GM19328 (cell line): ENCODE results near the gene SHROOM1.

Experiments
- ATAC-seq: cut with Tn5 transposase; IDR thresholded peaks from one replicate; pipeline ENCODE4 v1.9.1; 2021; ENCODE audit warnings: mild to moderate bottlenecking, moderate library complexity; ENCODE audit not compliant: unreplicated experiment

The SHROOM1 gene

DNA sequence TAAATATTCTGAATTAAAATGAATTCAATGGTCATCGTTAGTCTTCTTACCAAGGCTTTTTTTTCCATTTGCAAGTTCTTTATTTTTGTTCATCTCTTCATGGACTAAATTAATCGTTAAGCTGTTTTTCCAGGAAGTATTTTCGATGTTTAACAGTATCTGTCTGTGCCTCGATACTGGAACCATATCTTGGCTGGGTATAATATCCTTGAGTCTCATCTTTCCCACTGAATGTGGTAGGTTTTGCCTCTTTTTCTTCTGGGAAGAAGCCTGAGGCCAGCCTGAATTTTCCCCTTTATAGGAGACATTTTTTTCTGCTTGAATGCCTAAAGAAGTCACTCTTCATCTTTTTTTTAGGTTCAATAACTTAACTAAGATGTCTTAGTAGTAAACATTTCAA is 49.4 kb downstream of the SHROOM1 start:
- ATAC-seq = no peak

DNA sequence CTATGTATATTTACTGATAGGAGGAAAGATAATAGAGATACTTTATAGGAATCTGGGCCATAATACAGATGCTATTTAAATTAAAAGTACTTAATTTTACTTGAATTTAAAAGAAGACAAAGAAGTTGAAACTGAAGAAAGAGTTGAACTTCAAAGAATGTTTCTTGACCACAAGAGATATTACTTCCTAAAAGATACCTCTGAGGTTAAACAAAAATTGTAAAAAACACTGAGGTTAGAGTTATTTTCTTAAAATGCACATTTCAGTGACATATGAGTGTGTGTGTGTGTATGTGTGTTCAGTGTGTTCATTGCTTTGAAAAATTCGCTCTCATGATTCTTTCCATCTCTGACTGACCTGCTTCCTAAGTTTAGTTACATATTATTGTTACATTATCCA is 49.9 kb downstream of the SHROOM1 start:
- no peak for ATAC-seq

DNA sequence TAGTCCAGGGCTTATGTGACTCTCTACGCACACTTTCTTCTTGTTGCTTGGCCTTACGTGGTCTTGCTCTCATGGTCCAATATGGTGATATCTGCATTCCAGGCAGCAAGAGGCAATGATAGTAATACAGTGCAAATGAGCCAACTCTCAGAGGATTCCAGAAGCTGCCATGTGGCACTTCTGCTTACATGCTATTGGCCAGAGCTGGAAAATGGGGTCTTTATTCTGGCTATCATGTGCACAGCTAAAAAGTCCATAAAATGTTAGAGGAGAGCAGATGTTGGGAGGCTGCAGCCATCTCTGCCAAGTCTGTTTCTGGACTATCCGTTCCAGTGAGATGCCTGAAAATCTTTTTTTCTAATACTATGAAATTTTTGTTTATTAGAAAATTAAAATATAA is 50.5 kb downstream of the SHROOM1 start:
- ATAC-seq = no peak

DNA sequence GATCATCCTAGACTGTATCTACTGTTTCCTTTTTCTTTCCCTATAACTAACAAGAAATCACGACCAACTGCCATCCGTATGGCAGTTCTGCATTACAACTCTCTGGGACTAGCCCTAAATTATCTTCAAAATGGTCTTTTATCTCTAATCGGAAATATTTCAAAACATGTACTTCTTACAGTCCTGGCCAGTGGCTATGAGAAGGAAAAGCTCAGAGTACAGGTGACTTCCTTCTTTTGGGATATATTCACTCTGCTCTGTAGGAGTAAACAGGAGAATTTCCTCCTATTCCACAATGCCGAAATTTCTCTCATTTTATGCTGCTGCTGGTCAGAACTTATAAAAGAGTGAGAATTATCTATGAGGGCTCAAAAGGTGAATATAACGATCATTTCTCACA is 51.6 kb downstream of the SHROOM1 start:
- ATAC-seq = no peak

DNA sequence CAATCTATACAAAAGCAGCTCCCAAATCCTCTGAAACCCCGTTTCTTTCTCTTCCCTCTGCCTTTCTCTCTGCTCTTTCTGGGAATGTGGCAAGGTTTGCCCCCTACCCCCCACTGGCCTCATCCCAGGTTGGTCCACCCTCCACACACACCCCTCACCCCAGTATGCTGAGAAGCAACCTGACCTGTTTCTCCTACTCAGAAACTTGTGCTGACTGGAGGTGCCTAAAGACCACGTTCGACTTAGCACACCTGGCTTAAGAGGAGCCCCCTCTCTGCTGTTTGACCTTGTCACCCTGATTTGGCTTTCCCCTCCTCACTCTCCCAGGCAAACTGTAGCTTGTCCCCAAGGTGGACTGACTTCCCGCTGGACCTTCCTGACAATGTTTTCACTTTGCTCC is 52.3 kb downstream of the SHROOM1 start:
- ATAC-seq = no peak

DNA sequence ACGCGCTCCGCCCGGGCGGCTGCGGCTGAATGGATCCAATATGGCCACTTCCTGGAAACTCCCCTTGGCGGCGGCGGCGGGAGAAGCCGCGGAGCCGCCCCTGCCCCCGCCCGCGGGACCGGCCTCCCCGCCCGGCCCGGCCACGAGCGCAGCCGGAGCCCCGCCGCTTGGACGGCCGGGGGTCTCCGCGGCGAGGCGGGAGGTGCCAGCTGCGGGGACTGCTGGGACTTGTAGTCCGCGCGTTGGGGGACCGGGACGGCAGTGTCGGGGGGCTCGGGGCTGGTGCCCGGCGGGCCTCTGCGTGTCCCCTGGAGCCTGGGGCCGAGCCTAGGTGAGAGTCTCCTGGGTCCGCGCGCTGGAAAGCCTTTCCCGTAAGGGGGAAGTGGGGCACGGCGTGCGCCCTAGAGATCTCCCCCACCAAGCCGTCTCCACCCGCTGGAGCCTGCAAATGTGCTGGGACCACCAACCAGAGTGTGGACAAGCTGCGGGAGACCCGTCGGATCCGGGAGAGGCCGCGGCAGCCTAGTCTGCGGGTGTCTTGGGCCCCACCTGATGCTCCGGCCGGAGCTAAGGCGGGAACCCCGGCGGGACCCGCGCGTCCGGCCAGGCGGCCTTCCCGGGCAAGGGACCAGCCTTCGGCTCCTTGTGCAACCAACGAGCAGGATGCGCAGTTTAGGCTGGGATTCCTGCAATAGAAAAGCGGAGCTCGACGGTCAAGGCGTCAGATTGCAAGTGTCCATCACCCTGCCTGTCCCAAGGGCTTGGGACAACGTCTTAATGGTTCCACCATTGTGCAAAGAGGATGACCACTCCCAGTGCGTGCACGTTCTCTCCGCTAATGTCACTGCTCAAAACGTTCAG is 53.0 kb downstream of the SHROOM1 start, which contains the start of gene SEPTIN8:
Gene SEPTIN8, minus strand, starts transcription at position 31 of the 861 bp plus-strand sequence. CDS start 102 bp downstream, outside the sequence.
- ATAC-seq = no peak

DNA sequence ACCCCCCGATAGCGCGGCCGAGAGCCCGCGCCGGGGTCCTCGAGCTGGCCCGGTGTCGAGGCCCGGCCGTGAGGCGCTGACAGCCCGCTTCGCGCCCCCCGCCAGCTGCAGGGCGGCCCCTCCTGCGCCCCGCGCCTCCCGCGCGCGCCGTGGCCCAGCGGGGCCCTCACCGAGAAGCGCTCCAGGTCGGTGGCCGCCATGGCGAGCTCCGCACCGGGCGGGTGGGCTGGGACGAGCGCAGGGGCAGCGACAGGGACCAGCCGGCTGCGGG is 53.6 kb downstream of the SHROOM1 start:
- ATAC-seq = no peak

DNA sequence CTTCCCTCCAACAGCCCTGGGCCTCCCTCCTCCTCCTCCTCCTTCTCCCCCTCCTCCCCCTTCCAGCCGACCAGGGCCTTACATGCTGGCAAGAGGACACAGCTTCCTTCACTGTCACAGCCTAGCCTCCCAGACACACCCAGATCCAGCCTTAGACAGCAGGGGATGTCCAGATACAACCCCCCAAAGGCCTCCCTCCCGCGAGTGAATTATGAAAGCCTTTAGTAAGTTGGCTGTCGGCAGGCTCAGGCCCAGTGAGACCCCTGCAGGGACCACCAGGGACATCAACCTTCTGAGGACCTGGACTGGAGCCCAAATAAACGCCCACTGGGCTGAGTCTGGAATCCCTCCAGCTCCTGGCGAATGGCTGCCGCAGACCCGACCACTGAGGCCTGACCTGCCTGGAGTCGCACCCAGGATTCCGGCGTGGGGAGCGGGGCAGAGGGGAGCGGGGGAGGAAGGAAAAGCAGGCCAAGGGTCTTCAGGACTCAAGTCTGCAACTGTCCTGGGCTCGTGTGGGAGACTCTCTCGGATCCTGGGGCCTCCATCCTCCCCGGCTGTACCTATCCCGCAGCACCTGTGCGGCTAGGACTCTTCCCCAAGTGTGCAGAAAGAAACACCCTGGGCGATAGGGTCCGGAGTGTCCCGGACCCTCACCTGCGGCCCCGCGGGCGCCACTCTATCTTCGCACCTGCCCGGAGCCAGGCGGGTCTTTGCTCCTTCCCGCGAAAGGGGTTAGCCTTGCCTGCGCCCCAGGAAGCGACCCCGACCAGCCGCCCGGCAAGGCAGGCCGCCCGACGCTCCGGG is 54.1 kb downstream of the SHROOM1 start:
- ATAC-seq = no peak

DNA sequence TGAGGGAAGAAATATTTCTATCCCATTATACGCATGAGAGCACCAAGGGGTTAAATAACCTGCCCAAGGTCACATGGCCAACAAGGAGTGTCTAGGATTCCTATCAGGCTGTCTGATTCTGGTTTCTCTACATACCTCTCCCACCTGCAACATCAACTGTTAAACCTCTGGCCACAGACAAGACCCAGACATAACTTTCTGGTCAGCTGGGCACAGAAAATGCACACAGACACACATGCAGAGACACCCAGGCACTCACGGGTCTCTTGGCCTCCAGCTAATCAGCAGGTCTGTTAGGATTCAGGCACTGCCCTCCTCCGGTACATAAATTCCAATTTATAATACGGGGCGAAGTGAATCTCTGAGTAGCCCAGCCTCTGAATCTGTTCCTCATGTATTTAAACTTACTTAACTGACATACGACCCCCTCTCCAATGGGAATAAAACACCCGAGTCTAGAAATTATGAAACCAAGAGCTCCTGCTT is 54.9 kb downstream of the SHROOM1 start:
- ATAC-seq = no peak

DNA sequence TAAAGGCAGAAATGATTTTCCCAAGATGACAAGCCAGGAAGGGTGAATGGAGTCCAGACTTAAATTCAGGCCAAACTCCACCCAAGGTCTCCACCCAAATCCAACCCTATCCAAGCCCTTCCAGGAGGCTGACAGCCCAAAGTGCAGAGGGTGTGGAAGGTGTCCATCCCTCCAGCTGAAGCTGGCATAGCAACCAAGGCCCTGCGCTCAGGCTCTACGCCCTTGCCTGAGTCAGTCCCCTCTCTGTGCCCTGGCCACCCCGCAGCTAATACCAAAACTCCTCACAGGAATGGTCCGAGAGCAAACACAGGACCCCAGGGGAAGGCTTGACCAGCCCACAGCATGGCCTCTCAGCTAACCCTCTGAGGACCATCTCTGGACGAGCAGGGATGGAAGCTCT is 55.6 kb downstream of the SHROOM1 start:
- ATAC-seq = no peak

DNA sequence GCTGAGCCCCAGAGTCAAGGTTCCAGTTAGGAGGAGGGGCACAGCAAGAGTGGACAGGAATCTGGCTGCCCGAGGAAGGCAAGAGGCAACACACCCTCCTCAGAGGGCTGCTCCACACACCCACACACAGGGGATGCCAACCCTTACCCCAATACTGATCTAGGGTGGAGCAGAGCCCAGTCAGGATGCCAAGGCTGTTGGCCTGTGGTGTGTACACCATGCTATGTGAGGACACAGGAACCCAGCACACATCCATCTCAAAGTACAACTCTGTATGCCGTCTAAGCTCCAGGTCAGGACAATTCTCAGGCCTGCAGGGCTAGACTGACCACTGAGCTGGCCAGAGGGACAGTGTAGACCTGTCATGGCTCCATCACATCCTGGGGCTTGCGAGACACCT is 56.0 kb downstream of the SHROOM1 start:
- no peak for ATAC-seq

DNA sequence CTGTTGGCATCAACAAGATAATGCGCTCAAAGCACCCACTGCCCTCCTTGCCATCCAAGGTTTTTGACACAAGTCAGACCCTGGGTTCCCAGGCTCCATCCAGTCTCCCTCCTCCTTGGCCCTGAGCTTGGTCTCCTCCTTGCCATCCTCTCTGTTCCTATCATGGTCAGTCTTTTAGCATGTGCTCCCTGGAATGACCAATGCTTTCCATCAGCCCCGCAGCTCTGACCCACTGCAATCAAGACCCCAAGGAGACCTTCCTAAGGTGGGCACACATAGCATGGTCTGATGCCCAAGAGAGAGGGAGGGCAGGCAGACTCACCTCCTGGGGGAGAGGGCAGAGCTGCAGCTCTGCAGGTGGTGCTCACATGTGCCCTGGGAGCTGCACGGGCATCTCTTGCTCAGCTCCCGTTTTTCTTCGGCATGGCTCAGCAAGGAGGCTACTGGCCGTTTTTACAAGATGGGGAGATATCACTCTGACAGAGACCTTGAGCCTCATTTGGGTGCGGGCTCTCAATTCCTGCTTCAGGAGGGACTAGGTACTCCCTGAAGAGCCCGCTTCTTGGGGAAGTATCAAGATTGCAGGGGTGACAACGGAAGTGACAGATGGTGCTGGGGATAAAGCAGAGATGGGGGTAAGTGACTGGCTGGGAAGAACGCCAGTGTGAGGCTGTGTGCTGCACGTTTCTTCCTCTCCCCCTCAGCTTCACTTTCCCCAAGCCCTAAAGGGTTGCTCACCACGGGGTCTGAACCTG is 56.7 kb downstream of the SHROOM1 start:
- no peak for ATAC-seq

DNA sequence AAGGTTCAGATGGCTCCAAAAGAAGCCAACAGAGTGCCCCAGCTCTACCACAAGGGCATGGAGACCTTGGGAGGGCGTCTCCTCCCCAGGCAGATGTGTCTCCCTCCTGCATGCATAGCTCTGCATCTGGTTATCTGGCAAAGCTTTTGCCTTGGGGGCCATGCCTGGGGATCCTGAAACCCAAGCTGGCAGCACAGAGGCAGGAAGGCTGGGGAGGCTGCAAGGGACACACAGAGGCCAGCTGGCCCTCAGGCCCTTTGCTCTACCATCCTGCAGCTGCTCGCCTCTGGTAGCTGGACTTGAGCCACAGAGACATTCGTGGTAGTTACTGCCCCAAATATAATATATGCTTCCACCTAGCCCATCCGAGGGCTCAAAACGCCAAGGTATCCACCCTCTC is 57.3 kb downstream of the SHROOM1 start:
- ATAC-seq = no peak

DNA sequence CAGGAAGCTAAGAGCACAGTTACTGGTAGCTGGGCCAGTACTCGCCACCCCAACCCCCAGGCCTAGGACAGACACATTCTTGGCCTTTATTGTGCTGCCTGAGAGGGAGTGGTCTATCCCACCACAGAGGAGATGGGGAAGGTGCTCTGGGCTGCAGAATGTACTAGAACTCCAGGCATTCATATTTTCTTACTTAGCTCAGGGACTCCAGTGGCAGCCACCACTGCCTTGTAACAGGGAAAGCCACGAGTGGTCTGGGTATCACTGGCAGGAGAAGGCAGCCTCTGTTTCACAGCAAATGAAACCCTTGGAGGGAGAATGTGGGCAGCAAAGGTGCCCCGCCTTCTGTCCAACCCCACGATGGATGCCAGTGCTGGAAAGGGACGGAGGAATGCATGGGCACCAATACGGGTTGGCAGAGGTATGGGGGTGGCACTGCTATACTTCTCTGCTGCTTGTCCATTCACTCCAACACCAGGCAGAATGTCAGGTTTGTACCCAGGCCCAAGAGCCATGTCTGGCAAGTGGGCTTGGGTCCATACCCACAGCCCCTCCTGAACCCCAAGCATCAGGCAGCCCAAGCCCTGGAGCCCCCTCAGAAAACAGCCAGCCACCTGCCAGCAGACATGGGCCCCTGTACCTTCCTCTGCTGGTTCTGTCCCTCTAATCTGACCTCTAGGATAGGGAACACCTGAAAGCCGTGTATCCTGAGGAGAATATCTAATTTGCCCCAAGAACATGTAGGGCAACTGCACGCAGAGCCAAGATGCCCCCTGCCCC is 58.0 kb downstream of the SHROOM1 start:
- no peak for ATAC-seq
